H1 (cell line): ENCODE measurements around the gene USP7.

Experiments used
- CTCF ChIP-seq, 3 experiments: IDR thresholded peaks; 1 replicate in 2 of 3; 2 replicates in 1 of 3; pipeline versions ENCODE4 v1.5.1 to v1.6.1; 2011; ENCODE audit warnings: low read length in 3 of 3, mild to moderate bottlenecking in 3 of 3, inconsistent platforms in 2 of 3, low read depth in 1 of 3, moderate library complexity in 1 of 3; ENCODE audit not compliant: insufficient read depth in 1 of 3; ENCODE audit errors: control extremely low read depth in 1 of 3
- JUN ChIP-seq: IDR thresholded peaks from 2 replicates; pipeline ENCODE4 v1.6.1; 2011; ENCODE audit warnings: low read depth, mild to moderate bottlenecking, improper control_type of control experiment, low read length
- JUND ChIP-seq: IDR thresholded peaks from 2 replicates; pipeline ENCODE4 v1.6.1; 2011; ENCODE audit warnings: mild to moderate bottlenecking, improper control_type of control experiment, low read length
- MAFK ChIP-seq: IDR thresholded peaks from 2 replicates; pipeline ENCODE4 v1.6.1; 2012; ENCODE audit warnings: low read depth, mild to moderate bottlenecking, improper control_type of control experiment, low read length
- POLR2A ChIP-seq, 2 experiments: IDR thresholded peaks; 1 replicate in 1 of 2; 2 replicates in 1 of 2; pipeline ENCODE4 v1.6.1; 2011; ENCODE audit warnings: low read depth in 2 of 2, low read length in 2 of 2, mild to moderate bottlenecking in 2 of 2; ENCODE audit errors: control extremely low read depth in 1 of 2
- RFX5 ChIP-seq: IDR thresholded peaks from 2 replicates; pipeline ENCODE4 v1.6.1; 2011; ENCODE audit warnings: low read depth, low read length, improper control_type of control experiment, borderline replicate concordance
- SRF ChIP-seq: IDR thresholded peaks from 2 replicates; pipeline ENCODE4 v1.6.1; 2011; ENCODE audit warnings: mild to moderate bottlenecking, low read depth, low read length, moderate library complexity

GRCh38 chr16:8898660-8899318 is 64.9 kb downstream of the USP7 start:
- no peak for TF ChIP-seq CTCF (IDR thresholded peaks at IDR 0.05; ENCODE audit: control extremely low read depth in 1 of 3, insufficient read depth in 1 of 3, low read depth in 1 of 3, low read length in 3 of 3)
- TF ChIP-seq SRF = no peak
- TF ChIP-seq POLR2A (IDR thresholded peaks at IDR 0.05; ENCODE audit: control extremely low read depth in 1 of 2, low read depth in 2 of 2, low read length in 2 of 2) = no peak
- no peak for TF ChIP-seq MAFK
- TF ChIP-seq RFX5 = no peak
- TF ChIP-seq JUN = no peak
- TF ChIP-seq JUND = no peak
